Measurements from ENCODE around the gene ERVV-1.

DNA sequence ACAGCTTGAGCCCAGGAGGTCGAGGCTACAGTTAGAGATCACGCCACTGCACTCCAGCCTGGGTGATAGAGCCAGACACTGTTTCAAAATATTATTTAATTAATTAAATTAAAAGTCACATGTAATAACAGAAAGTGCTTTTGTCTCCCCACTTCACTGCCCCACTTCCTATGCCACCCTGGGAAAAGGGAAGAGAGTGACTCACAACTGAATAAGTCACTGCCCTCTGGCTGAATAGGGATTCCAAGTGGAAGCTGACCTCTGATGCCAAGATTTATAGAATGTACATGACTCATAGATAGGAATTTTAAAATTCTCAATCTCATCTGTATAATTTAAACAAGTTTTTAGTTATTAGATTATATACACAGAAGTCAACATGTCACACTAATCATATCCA, 22.2 kb upstream of the ERVV-1 start:
- TF ChIP-seq POLR2A (IDR thresholded peaks at IDR 0.05; ENCODE audit: low read depth, low read length) (no peak), FOS (IDR thresholded peaks at IDR 0.05; ENCODE audit: low read depth, low read length) (peak; percentile 13; the same call in 1 of the 2 replicates), MAFK (IDR thresholded peaks at IDR 0.05; ENCODE audit: low read depth, low read length) (no peak), BHLHE40 (IDR thresholded peaks at IDR 0.05; ENCODE audit: low read depth, low read length) (no peak), CHD1 (IDR thresholded peaks at IDR 0.05; ENCODE audit: low read depth, low read length) (no peak)
- TF ChIP-seq, protein P1, sequence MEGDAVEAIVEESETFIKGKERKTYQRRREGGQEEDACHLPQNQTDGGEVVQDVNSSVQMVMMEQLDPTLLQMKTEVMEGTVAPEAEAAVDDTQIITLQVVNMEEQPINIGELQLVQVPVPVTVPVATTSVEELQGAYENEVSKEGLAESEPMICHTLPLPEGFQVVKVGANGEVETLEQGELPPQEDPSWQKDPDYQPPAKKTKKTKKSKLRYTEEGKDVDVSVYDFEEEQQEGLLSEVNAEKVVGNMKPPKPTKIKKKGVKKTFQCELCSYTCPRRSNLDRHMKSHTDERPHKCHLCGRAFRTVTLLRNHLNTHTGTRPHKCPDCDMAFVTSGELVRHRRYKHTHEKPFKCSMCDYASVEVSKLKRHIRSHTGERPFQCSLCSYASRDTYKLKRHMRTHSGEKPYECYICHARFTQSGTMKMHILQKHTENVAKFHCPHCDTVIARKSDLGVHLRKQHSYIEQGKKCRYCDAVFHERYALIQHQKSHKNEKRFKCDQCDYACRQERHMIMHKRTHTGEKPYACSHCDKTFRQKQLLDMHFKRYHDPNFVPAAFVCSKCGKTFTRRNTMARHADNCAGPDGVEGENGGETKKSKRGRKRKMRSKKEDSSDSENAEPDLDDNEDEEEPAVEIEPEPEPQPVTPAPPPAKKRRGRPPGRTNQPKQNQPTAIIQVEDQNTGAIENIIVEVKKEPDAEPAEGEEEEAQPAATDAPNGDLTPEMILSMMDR (conservative IDR thresholded peaks at IDR 0.05; ENCODE audit: low read depth, low read length): no peak

All from IMR-90 (cell line).